ENCODE results near the gene KCNK18.
"Not testable (repeated sequence)": the region's sequence is repeated elsewhere in the genome, so short reads cannot be mapped to it uniquely, and the experiment has no call there.

The KCNK18 gene

DNA sequence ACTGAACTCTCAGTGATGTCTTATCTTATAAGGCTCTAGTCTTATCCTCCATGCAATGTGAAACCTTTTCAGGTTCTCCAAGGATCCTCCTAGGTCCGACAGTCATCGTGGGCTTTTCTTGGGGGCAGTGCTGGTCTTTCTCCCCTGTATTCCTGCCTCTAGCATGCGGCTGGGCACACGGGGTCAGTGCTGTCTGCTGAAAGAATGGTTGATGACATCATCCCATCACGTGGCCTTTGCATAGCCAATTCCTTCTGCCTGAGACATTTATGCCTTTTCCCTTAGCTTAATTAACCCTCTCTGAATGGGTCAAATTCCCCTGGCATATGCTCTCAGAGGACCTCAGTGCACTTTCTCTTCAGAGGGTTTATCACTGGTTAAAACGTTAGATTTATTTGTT, 27.0 kb upstream of the KCNK18 start:
- no peak for DNase-seq (ENCODE audit: low read depth)

DNA sequence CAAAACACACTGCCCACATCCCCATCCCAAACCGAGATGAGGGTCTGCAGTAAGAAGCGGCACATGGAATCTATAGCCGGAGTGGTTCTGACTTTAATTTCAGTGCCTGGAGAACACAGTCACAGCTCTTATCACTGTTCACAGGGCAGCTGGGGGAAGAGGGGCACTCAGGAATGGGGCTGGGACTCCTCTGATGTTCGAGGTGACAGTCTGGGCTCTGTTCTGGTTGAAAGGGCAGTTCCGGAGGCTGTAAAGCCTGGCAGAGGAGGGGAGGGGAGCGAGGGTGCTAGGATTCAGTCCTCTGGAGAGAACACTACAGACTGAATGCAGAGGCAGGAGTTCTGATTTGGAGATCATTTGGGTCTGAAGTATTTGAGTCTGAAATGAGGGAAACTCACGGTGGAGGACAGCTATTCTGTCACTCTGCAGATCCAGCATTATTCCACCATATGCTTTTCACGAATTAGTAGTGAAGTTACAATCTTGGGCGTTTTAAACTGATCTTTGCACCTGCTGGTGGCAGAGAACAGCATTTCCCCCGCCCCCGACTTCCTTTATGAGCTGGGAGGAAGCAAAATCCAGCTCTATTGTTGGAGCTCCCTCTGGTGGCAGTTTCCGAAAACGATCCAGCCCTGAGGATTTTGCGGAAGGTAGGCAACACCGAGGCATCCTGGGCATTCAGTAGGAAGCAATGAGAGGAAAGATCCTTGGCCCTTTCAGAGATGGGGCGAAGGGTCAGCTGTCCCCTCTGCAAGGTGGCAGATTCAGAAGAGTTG, 22.7 kb upstream of the KCNK18 start:
- peak; percentile 77 for DNase-seq (ENCODE audit: low read depth)

GRCh38 chr10:117175215-117175900, 21.9 kb upstream of the KCNK18 start:
- no peak for DNase-seq (ENCODE audit: low read depth)

GRCh38 chr10:117175901-117176534, 21.3 kb upstream of the KCNK18 start:
- DNase-seq (ENCODE audit: low read depth), result peak; percentile 62

DNA sequence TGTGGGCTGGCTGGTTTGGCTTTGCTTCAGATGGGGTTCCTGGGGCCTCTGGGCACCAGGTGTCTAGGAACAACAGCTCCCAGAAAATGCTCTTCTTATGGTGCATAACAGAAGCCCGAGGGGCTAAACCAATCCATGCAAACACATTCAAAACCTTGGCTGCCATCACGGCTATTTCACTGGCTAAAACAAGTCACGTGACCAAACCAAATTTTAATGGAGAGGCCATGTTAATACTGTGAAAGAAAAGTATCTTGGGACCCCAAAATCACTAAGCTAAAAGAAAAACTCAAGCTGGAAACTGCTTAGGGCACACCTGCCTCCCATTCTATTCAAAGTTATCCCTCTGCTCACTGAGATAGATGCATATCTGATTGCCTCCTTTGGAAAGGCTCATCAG, 19.1 kb upstream of the KCNK18 start:
- no peak for DNase-seq (ENCODE audit: low read depth)

GRCh38 chr10:117184296-117184695, 13.0 kb upstream of the KCNK18 start:
- no peak for DNase-seq (ENCODE audit: low read depth)

GRCh38 chr10:117184821-117185220, 12.5 kb upstream of the KCNK18 start:
- DNase-seq (ENCODE audit: low read depth), result no peak

- not testable (repeated sequence) for DNase-seq (ENCODE audit: low read depth)
These were observed 11.5 kb upstream of the KCNK18 start for GRCh38 chr10:117185817-117186216.

DNA sequence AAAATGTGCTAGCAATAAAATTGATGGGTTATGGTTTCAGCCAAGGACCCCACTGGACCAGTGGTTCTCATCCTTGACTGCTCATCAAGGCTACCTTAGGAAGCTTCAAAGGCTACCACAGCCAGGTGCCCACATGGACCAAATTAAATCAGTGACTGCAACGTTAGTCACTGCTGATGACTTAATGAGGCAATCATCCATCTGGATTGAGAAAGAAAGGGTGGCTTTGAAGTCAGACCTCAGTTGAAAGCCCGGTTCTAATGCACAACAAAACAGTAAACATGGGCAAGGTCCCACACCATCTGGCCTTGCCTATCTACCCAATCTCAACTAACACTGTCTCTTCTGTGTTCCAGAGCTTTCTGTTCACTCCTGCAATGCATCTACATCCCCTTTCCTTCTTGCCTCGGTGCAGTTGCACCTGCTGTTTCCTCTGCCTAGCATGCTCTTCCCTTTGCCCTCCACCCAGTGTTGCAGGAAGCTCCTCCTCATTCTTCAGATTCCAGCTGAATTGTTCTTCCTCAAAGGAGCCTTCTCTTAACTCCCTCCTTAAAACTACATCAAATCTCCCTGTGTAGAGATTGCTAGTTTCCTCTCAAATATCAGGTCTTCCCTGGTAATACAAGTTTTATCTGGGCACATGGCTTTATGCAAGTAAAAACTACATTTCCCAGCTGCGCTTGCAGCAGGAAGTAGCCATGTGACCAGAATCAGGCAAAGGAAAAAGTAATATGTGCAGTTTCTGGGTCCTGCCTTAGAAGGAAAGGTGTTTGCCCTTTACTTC, 10.3 kb upstream of the KCNK18 start:
- DNase-seq (ENCODE audit: low read depth), result no peak

DNA sequence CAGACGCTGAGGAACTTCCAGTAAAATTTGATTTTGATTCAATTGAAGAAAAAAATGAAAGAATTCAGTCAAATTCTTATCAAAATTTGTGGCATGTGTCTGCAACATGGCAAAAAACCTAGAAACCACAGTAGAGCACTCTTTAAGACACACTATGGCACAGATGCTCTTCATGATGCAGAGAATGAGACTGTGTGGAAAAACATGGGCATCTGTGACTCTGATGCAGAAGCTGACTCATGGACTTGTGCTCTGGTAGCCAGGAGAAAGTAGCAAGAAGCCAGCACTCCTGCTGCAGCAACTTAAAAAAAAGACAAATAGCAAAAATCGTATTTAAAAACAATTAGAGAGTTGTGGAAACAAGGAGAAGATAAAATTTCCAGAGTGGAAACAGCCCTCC, 8.9 kb upstream of the KCNK18 start:
- DNase-seq (ENCODE audit: low read depth), result no peak

GRCh38 chr10:117189557-117189956, 7.7 kb upstream of the KCNK18 start:
- DNase-seq (ENCODE audit: low read depth), result no peak

- DNase-seq (ENCODE audit: low read depth), result no peak
These were observed 799 bp downstream of the KCNK18 start for GRCh38 chr10:117198088-117198487.

DNA sequence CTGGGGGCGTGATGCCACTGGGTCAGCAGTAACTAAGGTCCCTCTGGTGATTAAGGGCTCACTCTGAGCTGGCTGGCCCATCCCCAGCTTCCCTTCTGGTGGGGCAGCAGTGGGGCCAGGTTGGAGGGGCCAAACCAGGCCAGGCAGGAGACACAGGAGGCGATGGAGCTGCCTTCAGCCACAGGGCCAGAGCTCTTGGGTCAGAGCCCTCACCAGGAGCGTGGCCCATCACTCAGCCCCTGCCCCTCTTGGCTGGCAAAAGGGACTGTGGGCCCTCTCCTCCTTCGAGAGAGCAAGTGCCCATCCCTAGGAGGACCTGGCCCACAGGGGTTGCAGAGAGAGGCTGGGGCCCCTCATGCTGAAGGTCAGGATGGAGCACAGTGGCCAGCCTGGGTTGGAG, 4.5 kb downstream of the KCNK18 start:
- DNase-seq (ENCODE audit: low read depth), result no peak

GRCh38 chr10:117204316-117204715, 7.0 kb downstream of the KCNK18 start:
- no peak for DNase-seq (ENCODE audit: low read depth)

- DNase-seq (ENCODE audit: low read depth), result no peak
These were observed 14.9 kb downstream of the KCNK18 start for GRCh38 chr10:117212176-117212575.

- no peak for DNase-seq (ENCODE audit: low read depth)
These were observed 17.1 kb downstream of the KCNK18 start for GRCh38 chr10:117214401-117214800.

DNA sequence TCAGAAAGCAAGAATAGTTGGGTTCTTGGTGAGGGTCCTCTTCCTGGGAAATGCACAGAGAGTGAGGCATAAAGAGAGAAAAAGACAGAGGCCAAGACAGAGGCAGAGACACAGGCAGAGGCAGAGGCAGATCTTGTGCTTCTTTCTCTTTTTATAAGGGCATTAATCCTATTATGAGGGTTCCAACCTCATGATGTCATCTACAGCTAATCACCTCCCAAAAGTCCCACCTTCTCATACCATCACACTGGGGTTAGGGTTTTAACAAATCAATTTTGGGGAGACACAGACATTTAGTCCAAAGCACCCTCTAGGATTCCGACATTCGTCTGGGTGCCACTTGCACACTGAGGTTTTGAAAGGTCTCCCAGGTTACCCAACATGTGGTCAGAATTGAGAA, 17.8 kb downstream of the KCNK18 start:
- no peak for DNase-seq (ENCODE audit: low read depth)

GRCh38 chr10:117216028-117216427, 18.7 kb downstream of the KCNK18 start:
- DNase-seq (ENCODE audit: low read depth), result no peak

- DNase-seq (ENCODE audit: low read depth), result peak; percentile 55
These were observed 19.4 kb downstream of the KCNK18 start for GRCh38 chr10:117216611-117217195.

DNA sequence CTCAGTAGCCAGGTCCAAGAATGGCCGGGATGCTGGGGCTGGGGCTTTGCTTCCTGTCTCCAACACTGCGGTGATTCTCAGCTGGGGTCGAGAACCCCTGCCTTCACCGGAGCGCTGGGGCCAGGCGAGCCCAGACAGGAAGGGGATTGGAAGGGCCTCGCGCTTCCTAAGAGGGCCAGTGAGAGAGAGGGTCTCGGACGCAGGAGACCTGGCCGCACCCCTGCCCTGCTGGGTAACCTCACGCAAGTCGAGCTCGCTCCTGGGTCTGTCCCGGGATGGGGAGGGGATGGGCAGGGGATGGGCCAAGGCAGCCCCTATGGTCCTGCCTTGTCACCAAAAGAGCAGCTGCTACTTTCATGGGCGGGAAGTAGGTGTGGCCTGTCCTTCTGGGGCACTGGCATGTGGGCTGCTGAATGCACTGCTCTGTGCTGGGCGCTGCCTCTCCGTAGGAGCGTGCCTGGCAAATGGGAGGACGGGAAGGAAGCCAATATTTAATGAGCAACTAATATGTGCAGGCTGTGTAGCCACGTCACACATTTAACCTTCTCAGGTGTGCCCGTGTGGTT, 20.0 kb downstream of the KCNK18 start:
- no peak for DNase-seq (ENCODE audit: low read depth)

DNA sequence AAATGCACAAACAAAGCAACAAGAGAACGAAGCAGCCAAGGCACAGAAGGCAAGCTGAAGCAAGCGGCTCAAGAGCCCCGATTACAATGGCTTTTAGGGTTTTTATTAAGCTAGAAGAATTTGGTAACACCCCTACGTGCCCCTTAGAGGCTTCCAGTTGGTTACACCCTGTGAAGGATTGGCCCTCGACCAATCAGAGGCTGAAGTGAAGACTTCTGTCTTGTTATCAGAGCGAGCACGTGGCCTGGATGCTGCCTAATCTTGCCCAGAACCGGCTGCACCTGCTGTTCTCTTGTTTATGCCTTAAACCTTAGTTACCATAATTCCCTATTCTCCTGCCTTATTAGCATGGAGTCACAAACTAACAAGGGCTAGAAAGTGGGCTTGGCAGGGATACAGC, 21.4 kb downstream of the KCNK18 start:
- DNase-seq (ENCODE audit: low read depth), result no peak
